Glomerular visceral epithelial cell (primary cell): ENCODE data around the gene MINDY4.

Source experiments
- DNase-seq: peaks from one replicate; pipeline ENCODE4 v3.0.0-alpha.2; 2016; ENCODE audit errors: extremely low spot score

MINDY4 gene

GRCh38 chr7:30915005-30915601, 143.9 kb downstream of the MINDY4 start:
- no peak for DNase-seq

- no peak for DNase-seq
These were observed 144.5 kb downstream of the MINDY4 start for GRCh38 chr7:30915751-30916150.

DNA sequence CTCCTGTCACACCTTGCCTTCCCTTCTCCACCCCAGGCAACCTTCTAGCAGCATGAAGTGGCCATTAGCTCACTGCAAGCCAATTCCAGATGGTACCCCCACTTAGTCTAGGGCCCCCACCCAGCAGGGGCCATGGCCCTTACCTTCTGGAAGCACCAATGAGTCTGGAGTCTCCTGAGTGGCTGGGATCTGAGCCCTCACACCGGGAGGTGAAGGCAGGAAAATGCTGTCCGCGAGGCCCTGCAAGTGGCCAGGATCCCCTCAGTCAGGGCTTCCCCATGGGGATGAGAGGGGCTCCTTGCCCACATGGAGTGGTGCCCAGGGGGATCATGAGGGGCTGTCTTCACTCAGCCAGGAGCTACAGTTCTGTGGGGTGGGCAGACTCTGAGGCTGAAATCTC, 145.0 kb downstream of the MINDY4 start:
- no peak for DNase-seq

- no peak for DNase-seq
These were observed 145.6 kb downstream of the MINDY4 start for GRCh38 chr7:30916767-30917166.

DNA sequence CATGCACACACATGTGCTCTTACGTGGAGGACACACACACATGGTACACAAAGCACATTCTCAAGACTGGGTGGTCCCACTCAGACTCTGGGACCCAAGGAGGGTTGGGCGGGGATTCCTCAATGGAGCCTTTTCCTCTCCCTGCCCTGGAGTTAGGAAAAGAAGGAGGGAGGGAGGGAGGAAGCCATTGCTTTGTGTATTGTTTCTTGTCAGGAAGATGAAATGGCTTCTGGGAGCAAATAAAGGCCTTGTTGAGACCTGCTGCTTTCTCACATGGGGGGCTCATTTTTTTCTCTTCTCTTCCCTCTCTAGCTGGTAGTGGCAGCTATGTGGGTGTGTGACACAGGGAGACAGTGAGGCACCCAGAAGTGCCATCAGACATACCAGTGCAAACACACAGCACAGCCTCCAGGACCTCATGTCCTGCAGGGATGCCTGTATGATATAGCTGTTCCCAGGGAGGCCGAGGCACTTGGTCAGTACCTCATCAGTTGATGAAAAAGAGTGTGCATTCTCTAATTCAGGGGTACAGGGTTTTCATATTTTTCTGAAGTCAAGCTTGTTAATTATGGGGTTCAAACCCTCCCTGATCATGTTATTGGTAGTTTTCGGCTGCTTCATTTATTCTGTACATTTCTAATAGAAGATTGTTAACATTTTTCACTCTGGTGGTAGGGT, 146.1 kb downstream of the MINDY4 start:
- no peak for DNase-seq

DNA sequence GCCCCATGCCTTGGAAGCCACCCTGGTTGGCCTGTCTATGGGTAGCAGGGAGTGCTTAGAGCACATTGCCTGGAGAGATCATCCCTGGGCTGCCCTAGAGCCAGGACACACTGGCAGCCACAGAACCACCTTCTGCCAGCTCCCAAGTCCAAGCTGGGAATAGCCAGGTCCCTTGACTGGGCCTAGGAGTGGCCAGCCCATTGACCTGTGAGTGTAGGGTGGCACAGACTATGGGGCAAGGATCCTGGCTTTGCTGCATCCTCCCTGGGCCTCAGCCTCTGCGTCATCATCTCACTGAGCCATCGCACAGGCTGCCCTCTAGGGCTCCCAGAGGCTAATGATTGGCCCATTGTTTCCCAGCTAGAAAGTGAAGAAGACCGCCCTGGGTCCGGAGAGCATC, 147.5 kb downstream of the MINDY4 start:
- DNase-seq = no peak

GRCh38 chr7:30920021-30920583, 148.9 kb downstream of the MINDY4 start:
- no peak for DNase-seq

GRCh38 chr7:30920584-30921539, 149.6 kb downstream of the MINDY4 start:
- DNase-seq = peak; percentile 43

DNA sequence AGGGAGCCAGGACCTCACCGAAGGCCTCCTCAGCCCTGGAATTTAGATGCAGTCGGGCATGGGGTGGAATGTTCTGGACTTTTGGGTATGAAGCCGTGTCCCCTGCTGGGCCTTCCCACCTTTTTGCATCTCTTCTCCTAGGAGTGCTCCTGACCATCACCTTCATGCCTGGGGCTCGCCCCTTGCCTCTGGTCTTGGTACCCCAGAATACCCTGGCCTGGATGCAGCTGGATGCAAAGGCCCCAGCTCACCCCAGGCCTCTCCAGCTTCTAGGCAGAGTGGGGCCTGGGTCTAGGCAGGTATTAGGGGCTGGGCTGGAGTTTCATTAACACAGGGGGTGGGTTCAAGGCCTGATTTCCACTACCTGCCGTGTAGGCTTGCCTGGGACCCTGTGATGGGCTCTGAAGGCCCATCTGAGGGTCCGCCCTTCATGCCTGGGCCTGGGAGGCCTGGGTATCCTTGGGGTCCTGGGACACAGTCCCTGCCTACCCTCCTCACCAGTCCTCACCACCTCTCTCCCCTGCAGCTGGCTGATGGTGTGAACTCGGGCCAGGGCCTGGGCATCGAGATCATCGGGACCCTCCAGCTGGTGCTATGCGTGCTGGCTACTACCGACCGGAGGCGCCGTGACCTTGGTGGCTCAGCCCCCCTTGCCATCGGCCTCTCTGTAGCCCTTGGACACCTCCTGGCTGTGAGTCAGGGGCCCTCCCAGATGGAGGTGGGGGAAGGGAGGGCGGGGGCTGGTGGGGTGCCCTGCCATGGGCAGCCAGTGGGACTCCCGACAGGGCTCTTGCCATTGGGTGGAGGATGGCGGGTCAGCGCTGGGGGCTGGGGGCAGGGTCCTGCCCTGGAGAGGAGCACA, 150.6 kb downstream of the MINDY4 start:
- no peak for DNase-seq

GRCh38 chr7:30922596-30922995, 151.4 kb downstream of the MINDY4 start:
- DNase-seq = no peak

GRCh38 chr7:30923009-30923773, 152.0 kb downstream of the MINDY4 start:
- DNase-seq = no peak

DNA sequence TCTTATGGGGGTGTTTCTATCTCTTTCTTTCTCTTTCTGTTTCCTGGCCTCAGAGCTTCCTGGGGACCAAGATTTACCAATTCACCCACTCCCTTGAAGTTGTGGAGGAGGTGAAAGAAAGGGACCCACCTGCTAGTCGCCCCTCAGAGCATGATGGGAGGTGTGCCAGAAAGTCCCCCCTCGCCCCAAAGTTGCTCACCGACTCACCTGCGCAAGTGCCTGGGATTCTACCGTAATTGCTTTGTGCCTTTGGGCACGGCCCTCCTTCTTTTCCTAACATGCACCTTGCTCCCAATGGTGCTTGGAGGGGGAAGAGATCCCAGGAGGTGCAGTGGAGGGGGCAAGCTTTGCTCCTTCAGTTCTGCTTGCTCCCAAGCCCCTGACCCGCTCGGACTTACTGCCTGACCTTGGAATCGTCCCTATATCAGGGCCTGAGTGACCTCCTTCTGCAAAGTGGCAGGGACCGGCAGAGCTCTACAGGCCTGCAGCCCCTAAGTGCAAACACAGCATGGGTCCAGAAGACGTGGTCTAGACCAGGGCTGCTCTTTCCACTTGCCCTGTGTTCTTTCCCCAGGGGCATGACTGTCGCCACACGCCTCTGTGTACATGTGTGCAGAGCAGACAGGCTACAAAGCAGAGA, 152.7 kb downstream of the MINDY4 start:
- no peak for DNase-seq

GRCh38 chr7:30924624-30925023, 153.4 kb downstream of the MINDY4 start:
- no peak for DNase-seq

GRCh38 chr7:30925117-30925516, 153.9 kb downstream of the MINDY4 start:
- DNase-seq = no peak

GRCh38 chr7:30925913-30926312, 154.7 kb downstream of the MINDY4 start:
- DNase-seq = no peak

DNA sequence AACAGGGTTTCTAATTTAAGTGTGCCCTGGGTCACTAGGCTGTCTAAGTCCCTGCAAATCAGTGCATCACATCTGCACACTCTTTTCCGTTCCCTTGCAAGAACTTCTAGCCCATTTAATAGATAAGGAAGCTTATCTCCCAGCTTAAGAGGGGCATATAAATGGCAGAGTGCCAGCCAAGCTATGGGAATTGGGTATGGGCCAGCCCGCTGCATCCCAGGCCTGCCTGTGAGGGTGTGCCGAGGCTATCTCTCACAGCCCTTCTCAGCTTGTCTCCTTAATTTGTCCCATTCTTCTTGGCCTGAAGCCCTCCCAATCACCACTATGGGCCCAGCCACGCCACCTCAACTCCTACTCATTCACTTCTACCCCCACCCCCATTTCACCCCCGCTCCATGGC, 155.1 kb downstream of the MINDY4 start:
- DNase-seq = no peak

GRCh38 chr7:30927040-30927439, 155.8 kb downstream of the MINDY4 start:
- DNase-seq = no peak

DNA sequence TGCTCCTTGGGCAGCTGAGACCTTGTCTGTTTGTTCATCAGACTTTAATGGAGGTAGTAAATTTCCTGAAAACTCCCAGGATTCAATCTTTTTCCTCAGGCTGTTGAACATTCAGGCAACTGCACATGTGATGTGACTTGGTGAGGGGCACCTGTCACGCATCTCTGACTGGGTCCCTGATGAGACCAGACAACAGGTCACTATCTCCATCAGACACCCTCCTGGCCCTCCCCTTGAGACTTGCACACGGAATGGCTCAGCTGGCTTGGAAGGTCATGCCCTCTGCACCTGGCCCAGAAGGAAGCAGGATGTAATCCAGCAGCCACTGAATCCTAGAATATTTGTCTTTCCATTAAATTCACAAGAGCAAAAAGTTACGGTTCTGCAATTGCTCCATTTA, 156.3 kb downstream of the MINDY4 start:
- no peak for DNase-seq

GRCh38 chr7:30928254-30928872, 157.1 kb downstream of the MINDY4 start:
- DNase-seq = no peak

GRCh38 chr7:30929686-30930085, 158.5 kb downstream of the MINDY4 start:
- no peak for DNase-seq
